K562 (cell line): Measurements from ENCODE around the gene MRPL28. TPM values are rescaled to one million over a fixed set of nuclear protein-coding genes. Genes with fewer than 3 reads are reported as not detected.
A peak's percentile ranks its signal among the peaks of the same experiment; 100 is the strongest.

ENCODE experiments used
- ATAC-seq: fragments of 200-7000 bp; cut with Tn5 transposase; 3 replicates; pipeline ENCODE4 v1.9.1; 2020; ENCODE audit warnings: moderate library complexity
- BruUV-seq: library from RNA; stranded (reverse); fragments of 400-500 nt; replicated peaks from 2 replicates; lab custom pipeline; 2021; lab: Mats Ljungman, UMichigan
- CTCF ChIA-PET: fragments of 300-600 bp; formaldehyde crosslinking; extraction: SDS; loops from one replicate; lab custom pipeline; 2021; ENCODE audit warnings: low intra/inter-chr PET ratio; lab: Yijun Ruan, JAX
- POLR2A ChIA-PET: fragments of 300-600, 350-650 bp; sonication (Branson Sonifier 250); formaldehyde crosslinking; extraction: SDS; loops from one replicate; lab custom pipeline; 2021; ENCODE audit warnings: antibody characterized with exemption, inconsistent platforms; lab: Yijun Ruan, JAX
- DNase-seq, 4 experiments: peaks; one replicate each; pipeline versions ENCODE4 v3.0.0 to v3.0.0-alpha.2; 2011 to 2018; ENCODE audit warnings: low spot score in 3 of 4, mixed read lengths in 3 of 4; ENCODE audit errors: extremely low read depth in 1 of 4
- FAIRE-seq: peaks from 2 replicates; lab custom pipeline; 2011; peaks lifted over from hg19 to GRCh38; lab: Jason Lieb, UNC
- H2AFZ ChIP-seq: 2 replicates; pipeline ENCODE4 v1.6.0; 2011; ENCODE audit warnings: low read depth, low read length, control low read depth, inconsistent platforms
- H3K27ac ChIP-seq: fragments of 200-600 bp; 3 replicates; pipeline ENCODE4 v1.8.0; 2011; ENCODE audit warnings: low read depth, mild to moderate bottlenecking, control low read depth, inconsistent platforms, low read length, moderate library complexity, mixed read lengths; ENCODE audit errors: extremely low read depth
- H3K27me3 ChIP-seq, 2 experiments: fragments of 300-600 bp in 1 of 2; 2 replicates in 1 of 2; 3 replicates in 1 of 2; pipeline versions ENCODE4 v1.6.0 to v1.8.0; 2011; ENCODE audit warnings: inconsistent platforms in 2 of 2, low read length in 2 of 2, mild to moderate bottlenecking in 1 of 2, mixed read lengths in 1 of 2, moderate library complexity in 1 of 2; ENCODE audit not compliant: control insufficient read depth in 2 of 2, insufficient read depth in 2 of 2
- H3K36me3 ChIP-seq: fragments of 300-600 bp; 3 replicates; pipeline ENCODE4 v1.8.0; 2011; ENCODE audit warnings: mild to moderate bottlenecking, low read length, inconsistent platforms; ENCODE audit not compliant: control insufficient read depth, insufficient read depth
- H3K4me1 ChIP-seq, 2 experiments: fragments of 200-600 bp in 1 of 2; replicated peaks in 1 of 2; 2 replicates in 1 of 2; 3 replicates in 1 of 2; pipeline versions ENCODE4 v1.5.1 to v1.8.0; 2011; ENCODE audit warnings: inconsistent platforms in 2 of 2, low read length in 2 of 2, mild to moderate bottlenecking in 1 of 2, mixed read lengths in 1 of 2, moderate library complexity in 1 of 2; ENCODE audit not compliant: control insufficient read depth in 2 of 2, insufficient read depth in 2 of 2
- H3K4me2 ChIP-seq: 2 replicates; pipeline ENCODE4 v1.6.1; 2011; ENCODE audit warnings: low read length, control low read depth, inconsistent platforms, mixed read lengths; ENCODE audit not compliant: insufficient read depth
- H3K4me3 ChIP-seq: fragments of 200-600 bp; sonication (generic), shearing (Covaris generic); 2 replicates; pipeline ENCODE4 v1.5.1; 2016; ENCODE audit warnings: control low read depth, inconsistent platforms
- H3K79me2 ChIP-seq: fragments of 200-600 bp; 3 replicates; pipeline ENCODE4 v1.8.0; 2011; ENCODE audit warnings: low read length, inconsistent platforms; ENCODE audit not compliant: control insufficient read depth, insufficient read depth
- H3K9ac ChIP-seq, 2 experiments: 2 replicates each; pipeline versions ENCODE4 v1.6.0 to v1.6.1; 2011; ENCODE audit warnings: low read depth in 2 of 2, low read length in 2 of 2, control low read depth in 1 of 2, inconsistent platforms in 1 of 2, mild to moderate bottlenecking in 1 of 2, mixed read lengths in 1 of 2; ENCODE audit not compliant: insufficient read depth in 1 of 2
- H3K9me1 ChIP-seq: one replicate; pipeline ENCODE4 v1.6.0; 2011; ENCODE audit warnings: inconsistent platforms, mild to moderate bottlenecking, low read length, moderate library complexity; ENCODE audit not compliant: control insufficient read depth, insufficient read depth
- H3K9me3 ChIP-seq: replicated peaks from 2 replicates; pipeline ENCODE4 v1.5.1; 2011; ENCODE audit warnings: low read depth, low read length, inconsistent platforms; ENCODE audit not compliant: control insufficient read depth, insufficient read depth
- H4K20me1 ChIP-seq: replicated peaks from 2 replicates; pipeline ENCODE4 v1.6.1; 2011; ENCODE audit warnings: low read length, inconsistent platforms, mixed read lengths; ENCODE audit not compliant: control insufficient read depth, insufficient read depth
- CBX5 ChIP-seq: IDR thresholded peaks from 2 replicates; pipeline ENCODE4 v1.6.1; 2014; ENCODE audit warnings: low read depth, borderline replicate concordance
- CGGBP1 ChIP-seq: fragments of 250-450 bp; sonication (Bioruptor Pico); IDR thresholded peaks from 2 replicates; pipeline ENCODE4 v1.9.0; 2021; ENCODE audit warnings: mild to moderate bottlenecking
- ETS1 ChIP-seq: conservative IDR thresholded peaks from 2 replicates; pipeline ENCODE4 v1.6.1; 2011; ENCODE audit warnings: low read depth, mild to moderate bottlenecking, low read length; ENCODE audit not compliant: control insufficient read depth
- HDAC2 ChIP-seq: fragments of 450-650 bp; IDR thresholded peaks from 2 replicates; pipeline ENCODE4 v1.6.1; 2016; ENCODE audit warnings: mild to moderate bottlenecking
- HNRNPH1 ChIP-seq: fragments of 200-400 bp; formaldehyde crosslinking; optimal IDR thresholded peaks from 2 replicates; pipeline ENCODE3; 2017; ENCODE audit warnings: low read depth, mild to moderate bottlenecking, low read length, moderate library complexity
- MAZ ChIP-seq, 2 experiments: fragments of 450-650 bp in 1 of 2; sonication (generic) in 1 of 2; formaldehyde crosslinking; IDR thresholded peaks in 1 of 2; conservative IDR thresholded peaks in 1 of 2; 2 replicates each; pipeline versions ENCODE4 v1.4.0 to v1.5.0; 2020; ENCODE audit warnings: mild to moderate bottlenecking in 1 of 2, missing genetic modification reagents in 1 of 2
- MCM2 ChIP-seq: fragments of 450-650 bp; IDR thresholded peaks from 2 replicates; pipeline ENCODE4 v1.6.1; 2017; ENCODE audit warnings: low read depth, mild to moderate bottlenecking
- NUFIP1 ChIP-seq: fragments of 450-650 bp; IDR thresholded peaks from 2 replicates; pipeline ENCODE4 v1.6.1; 2018; ENCODE audit not compliant: partially characterized antibody
- RBM22 ChIP-seq: fragments of 200-400 bp; formaldehyde crosslinking; IDR thresholded peaks from 2 replicates; pipeline ENCODE4 v1.6.1; 2018; ENCODE audit warnings: low read length, low read depth; ENCODE audit not compliant: poor library complexity, severe bottlenecking
- RHOXF2B ChIP-seq: fragments of 250-450 bp; sonication (Bioruptor Pico); conservative IDR thresholded peaks from 2 replicates; pipeline ENCODE4 v1.5.1; 2021
- SAFB ChIP-seq: fragments of 200-400 bp; formaldehyde crosslinking; IDR thresholded peaks from 2 replicates; pipeline ENCODE4 v1.6.1; 2017; ENCODE audit warnings: low read depth, low read length, borderline replicate concordance
- SAFB2 ChIP-seq: fragments of 200-400 bp; formaldehyde crosslinking; IDR thresholded peaks from 2 replicates; pipeline ENCODE4 v1.6.1; 2018; ENCODE audit warnings: borderline replicate concordance, low read length, low read depth, moderate library complexity; ENCODE audit not compliant: severe bottlenecking
- SRSF7 ChIP-seq: fragments of 200-400 bp; formaldehyde crosslinking; optimal IDR thresholded peaks from 2 replicates; pipeline ENCODE3; 2017; ENCODE audit warnings: mild to moderate bottlenecking, low read depth, low read length
- STAG1 ChIP-seq: sonication (generic); formaldehyde crosslinking; IDR thresholded peaks from 2 replicates; pipeline ENCODE4 v1.5.0; 2020; ENCODE audit warnings: missing genetic modification reagents, borderline replicate concordance
- STAT5B ChIP-seq: fragments of 250-450 bp; sonication (Bioruptor Pico); IDR thresholded peaks from 2 replicates; pipeline ENCODE4 v1.8.0; 2021; ENCODE audit warnings: mild to moderate bottlenecking, inconsistent platforms
- TBL1XR1 ChIP-seq, 2 experiments: IDR thresholded peaks; 2 replicates each; pipeline ENCODE4 v1.6.1; 2012; ENCODE audit warnings: improper control_type of control experiment in 2 of 2, low read length in 2 of 2, mild to moderate bottlenecking in 1 of 2
- TEAD2 ChIP-seq: fragments of 450-650 bp; IDR thresholded peaks from 2 replicates; pipeline ENCODE4 v1.6.1; 2016; ENCODE audit warnings: missing genetic modification characterization, control low read depth, missing compliant biosample characterization
- TRIM28 ChIP-seq: fragments of 450-650 bp; IDR thresholded peaks from 2 replicates; pipeline ENCODE4 v1.6.1; 2017
- ZBTB49 ChIP-seq: sonication (generic); formaldehyde crosslinking; IDR thresholded peaks from 2 replicates; pipeline ENCODE4 v1.8.0; 2022; ENCODE audit warnings: missing genetic modification reagents, mild to moderate bottlenecking, borderline replicate concordance
- ZNF316 ChIP-seq: fragments of 450-650 bp; IDR thresholded peaks from 2 replicates; pipeline ENCODE4 v1.6.1; 2016
- WGBS: fragments of 100-300 bp; shearing (Covaris generic); methylation state at CpG from one replicate; pipeline ENCODE4 v1.1.6; 2016; ENCODE audit warnings: low coverage, mixed read lengths; ENCODE audit not compliant: insufficient coverage; ENCODE audit errors: missing lambda C conversion rate; 5-methylcytosine and 5-hydroxymethylcytosine counted together
- in situ Hi-C: fragments of 300-500 bp; cut with MboI; formaldehyde crosslinking; loops from 4 replicates; pipeline ENCODE4 v1.15.0; 2018; ENCODE audit warnings: inconsistent platforms, mixed read lengths
- intact Hi-C: fragments of 100-400 bp; cut with micrococcal nuclease; formaldehyde crosslinking; loops from 2 replicates; pipeline ENCODE4 v1.14.2; 2022
- polyA plus RNA-seq, 8 experiments: library from polyadenylated mRNA; depleted of rRNA in 4 of 8; stranded (reverse) in 5 of 8; unstranded in 3 of 8; fragments of >200 nt; fragmentation: Nextera tagmentation in 2 of 8; fragmentation: Illumina TruSeq in 1 of 8; extraction: Ambion mirVana in 2 of 8; extraction: Trizol in 1 of 8; gene quantifications; 2 replicates each; pipeline versions ENCODE4 v1.2.1 to v1.2.3, GENCODE V29; 2011 to 2014; ENCODE audit warnings: inconsistent platforms in 1 of 8, missing spikeins in 1 of 8
- total RNA-seq, 7 experiments: library from RNA; depleted of rRNA in 6 of 7; stranded (reverse); fragments of >200 nt in 6 of 7; fragmentation: Illumina TruSeq in 2 of 7; extraction: Trizol in 2 of 7; gene quantifications; 2 replicates each; pipeline versions ENCODE4 v1.2.1 to v1.2.3, GENCODE V29; 2011 to 2021; ENCODE audit warnings: low replicate concordance in 1 of 7

MRPL28 gene
- total and polyA plus RNA-seq, 9 of the 15 experiments (the other 6 are each of a cell fraction or from before 2014, with no cell fraction given) = 2.5 to 323 (median 175) TPM

GRCh38 chr16:399340-400019 lies 29.1 kb upstream of the MRPL28 start:
- ChIA-PET POLR2A (interaction anchor here (0.5 to 2.4 kb wide), 5 partner anchors 11 to 132 kb away, joined by 3 to 7 read pairs (median 3); no protein-coding TSS in a partner anchor), CTCF (interaction anchor here (0.6 kb wide), 1 partner anchor 28 kb away, joined by 3 read pairs; no protein-coding TSS in a partner anchor)
- Histone ChIP-seq H3K36me3 (peaks cover 24% of the 10 kb centered on the region), H3K9me1 (no peaks in the 10 kb centered on the region), H3K4me1 (peaks cover 29 to 66% of the 10 kb centered on the region in 2 experiments), H3K27ac (peak overlapping the region; percentile 73), H2AFZ (no peak overlapping the region), H3K9ac (peak overlapping the region; percentile 74 to 95), H3K27me3 (no peaks in the 10 kb centered on the region), H3K4me3 (0 out of 2 replicates have a peak overlapping the region, but pooled peaks have one; percentile 10), H4K20me1 (no peaks in the 10 kb centered on the region), H3K79me2 (peaks cover 64% of the 10 kb centered on the region), H3K9me3 (no peaks in the 10 kb centered on the region), H3K4me2 (peak overlapping the region; percentile 74)
- ATAC-seq = no peak
- intact Hi-C loops (loop anchor here (5.0 to 10.0 kb wide), 3 partner anchors 85 to 283 kb away; partner anchors contain the start of genes JMJD8, RHOT2 and STUB1), in situ Hi-C loops (loop anchor here (10.0 kb wide), 1 partner anchor 275 kb away; the partner anchor contains the start of gene RHBDL1)
- DNase-seq = peak in 1 of 4 experiments; percentile 59
- WGBS = 64% methylated on average over 14 of the region's 22 CpGs
- FAIRE-seq = no peak
- BruUV-seq = no TSS peak
- no peak for TF ChIP-seq SAFB2
- no peak for TF ChIP-seq STAT5B (CRISPR knock-in tag)
- TF ChIP-seq HDAC2 = no peak
- no peak for TF ChIP-seq RBM22
- no peak for TF ChIP-seq TRIM28
- no peak for TF ChIP-seq TBL1XR1 (IDR thresholded peaks at IDR 0.05; ENCODE audit: low read length in 2 of 2)
- TF ChIP-seq STAG1 (CRISPR knock-in tag) = no peak
- no peak for TF ChIP-seq ZNF316
- no peak for TF ChIP-seq SAFB
- 0 out of 4 replicates have a peak, but pooled peaks of 1 of the 2 experiments have one; percentile 7 for TF ChIP-seq MAZ (CRISPR knock-in tag; conservative IDR thresholded peaks at IDR 0.05 in 1 of 2, IDR thresholded peaks at IDR 0.05 in 1 of 2)
- TF ChIP-seq NUFIP1 = no peak
- no peak for TF ChIP-seq CGGBP1 (CRISPR knock-in tag)
- no peak for TF ChIP-seq ZBTB49 (CRISPR knock-in tag)
- TF ChIP-seq ETS1 = no peak
- no peak for TF ChIP-seq MCM2
- no peak for TF ChIP-seq CBX5
- no peak for TF ChIP-seq TEAD2 (tag)
- TF ChIP-seq SRSF7 = no peak
- TF ChIP-seq RHOXF2B (CRISPR knock-in tag) = no peak
- no peak for TF ChIP-seq HNRNPH1
